ENCODE results near the gene S100A3.

The S100A3 gene

DNA sequence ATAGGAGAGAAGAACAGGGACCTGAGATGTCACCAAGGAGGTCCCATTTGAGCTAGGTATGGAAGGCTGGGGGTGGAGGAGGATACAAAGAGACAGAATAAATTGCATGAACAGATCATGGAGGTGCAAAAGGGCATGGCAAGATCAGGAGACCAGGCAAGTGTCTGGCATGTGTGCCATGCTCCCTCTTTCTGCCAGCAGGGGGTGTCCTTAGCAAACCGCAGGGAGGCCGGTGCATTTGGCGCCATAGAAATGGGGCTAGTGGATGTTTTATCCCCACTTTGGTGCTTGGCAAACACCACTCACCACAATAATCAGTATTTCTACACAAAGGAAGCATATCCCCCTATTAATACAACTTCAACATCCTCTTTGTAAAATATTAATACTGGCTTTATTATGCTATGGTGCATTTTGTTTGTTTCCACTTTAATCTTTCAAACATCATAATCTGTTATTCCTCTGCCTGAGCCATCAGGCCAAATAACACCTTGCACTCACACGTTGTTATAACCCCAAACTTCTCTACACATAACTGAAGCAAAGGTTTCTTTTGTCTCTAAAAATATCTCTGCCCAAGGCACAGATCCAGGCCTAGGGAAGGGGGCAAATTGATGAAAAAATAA is 39.2 kb downstream of the S100A3 start:
- no peak for DNase-seq (ENCODE audit: low read depth)

DNA sequence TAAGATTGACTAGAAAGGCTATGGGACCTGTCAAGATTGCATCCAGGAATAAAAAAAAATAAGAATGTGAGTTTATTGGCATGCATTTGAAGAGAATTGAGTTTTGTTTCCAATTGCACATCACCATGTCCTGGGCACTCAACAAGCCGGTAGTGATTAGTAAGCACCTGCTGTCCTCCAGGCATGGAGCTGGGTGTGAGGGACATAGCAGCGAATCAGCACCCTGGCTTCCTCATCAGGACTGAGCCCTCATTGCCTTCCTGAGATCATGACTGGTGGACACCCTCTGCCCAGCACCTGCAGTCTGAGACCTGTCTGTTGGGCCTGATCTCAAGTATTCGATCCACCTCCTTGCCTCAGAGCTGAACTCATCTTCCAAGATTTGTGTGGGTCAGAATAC is 40.0 kb downstream of the S100A3 start:
- DNase-seq (ENCODE audit: low read depth): no peak

DNA sequence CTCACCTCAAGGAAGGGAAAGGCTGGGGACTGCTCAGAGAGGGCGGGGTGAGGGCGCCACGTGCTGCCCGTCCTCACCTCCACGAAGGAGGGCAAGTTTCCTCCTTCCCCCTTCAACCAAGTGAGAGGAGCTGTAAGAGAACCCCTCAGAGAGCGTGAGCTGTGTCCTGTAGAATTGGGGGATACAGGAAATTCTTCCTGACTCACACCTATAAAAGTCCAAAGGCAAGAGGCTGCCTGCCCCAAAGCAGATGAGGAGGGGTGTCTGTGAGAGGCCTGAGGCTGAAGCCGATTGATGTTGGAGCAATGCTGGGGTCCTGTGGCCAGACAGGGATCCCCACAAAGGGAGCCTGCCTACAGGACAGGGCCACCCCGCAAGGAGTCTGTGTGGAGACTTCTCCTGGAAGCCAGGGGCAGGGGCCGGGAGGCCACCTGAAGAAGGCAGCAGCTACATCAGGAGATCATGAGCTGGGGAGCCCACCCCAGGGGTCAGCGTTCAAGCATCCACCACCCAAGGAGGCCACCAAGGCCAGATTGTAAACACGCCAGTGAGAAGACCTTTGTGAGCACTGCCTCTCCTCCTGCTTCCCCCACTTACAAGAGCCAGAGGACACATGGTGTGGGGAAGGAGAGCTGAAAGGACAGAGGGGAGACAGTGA is 41.0 kb downstream of the S100A3 start:
- no peak for DNase-seq (ENCODE audit: low read depth)

DNA sequence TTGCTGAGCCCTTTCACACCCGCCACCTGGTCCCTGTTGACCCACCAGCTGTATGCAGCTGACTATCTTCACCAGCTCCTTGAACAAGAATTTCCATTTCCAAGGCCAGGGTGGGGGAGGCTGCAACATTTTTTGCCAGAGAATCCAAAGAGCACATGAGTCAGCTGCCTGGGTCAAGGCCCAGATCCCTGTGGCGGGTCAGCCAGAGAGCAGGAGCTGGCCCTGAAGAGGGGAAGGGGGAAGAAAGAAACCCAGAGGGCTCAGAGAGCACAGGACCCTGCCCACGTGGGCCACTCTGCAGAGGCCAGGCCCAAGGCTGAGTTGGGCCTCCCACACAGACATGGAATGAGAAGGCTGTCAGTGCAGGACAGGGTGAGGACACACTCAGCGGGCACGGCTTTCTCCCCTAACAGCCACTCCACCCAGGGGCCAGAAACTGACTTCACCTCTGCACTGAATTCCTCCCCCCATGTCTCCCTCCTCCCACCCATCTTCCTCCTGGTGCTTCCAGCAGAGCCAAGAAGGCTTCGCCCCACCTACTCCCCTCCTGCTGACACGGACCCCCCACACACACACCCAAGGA is 42.1 kb downstream of the S100A3 start:
- no peak for DNase-seq (ENCODE audit: low read depth)

DNA sequence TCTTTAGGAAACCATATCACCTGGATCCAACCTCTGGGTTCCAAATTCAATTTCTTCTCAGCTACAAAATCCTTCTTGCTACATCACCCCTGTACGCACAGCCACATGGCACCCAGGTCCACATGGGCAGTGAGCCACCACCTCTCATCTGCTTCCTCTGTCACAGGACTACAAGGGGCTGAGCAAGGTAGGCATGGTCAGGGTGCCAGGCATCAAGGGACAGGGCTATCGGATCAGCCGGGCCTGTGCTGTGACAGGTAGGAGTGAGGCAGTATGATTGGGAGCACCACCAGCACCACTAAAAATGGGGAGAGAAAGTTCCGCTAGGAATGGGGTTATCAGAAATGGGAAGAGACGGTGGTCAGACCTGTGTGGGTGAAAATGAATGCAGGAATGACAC is 42.7 kb downstream of the S100A3 start:
- DNase-seq (ENCODE audit: low read depth): no peak

DNA sequence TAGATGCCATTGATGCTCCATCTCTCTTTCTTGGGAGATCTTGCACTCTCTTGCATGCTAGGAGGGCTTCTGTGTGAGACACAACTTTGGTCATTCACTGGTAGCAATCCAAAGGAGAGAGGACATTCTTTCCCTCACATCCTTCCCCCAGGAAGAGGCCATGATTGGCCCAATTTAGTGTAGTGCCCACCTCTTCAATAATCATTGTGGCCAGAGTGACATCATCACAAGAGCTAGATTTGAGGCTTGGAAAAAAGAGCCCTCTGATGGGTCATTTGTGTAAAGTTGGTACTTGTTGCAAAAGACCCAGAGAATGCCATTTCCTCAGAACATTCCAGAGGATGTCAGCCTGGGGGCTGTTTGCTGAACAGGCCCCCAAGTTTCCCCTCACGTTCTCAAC is 43.5 kb downstream of the S100A3 start:
- no peak for DNase-seq (ENCODE audit: low read depth)

DNA sequence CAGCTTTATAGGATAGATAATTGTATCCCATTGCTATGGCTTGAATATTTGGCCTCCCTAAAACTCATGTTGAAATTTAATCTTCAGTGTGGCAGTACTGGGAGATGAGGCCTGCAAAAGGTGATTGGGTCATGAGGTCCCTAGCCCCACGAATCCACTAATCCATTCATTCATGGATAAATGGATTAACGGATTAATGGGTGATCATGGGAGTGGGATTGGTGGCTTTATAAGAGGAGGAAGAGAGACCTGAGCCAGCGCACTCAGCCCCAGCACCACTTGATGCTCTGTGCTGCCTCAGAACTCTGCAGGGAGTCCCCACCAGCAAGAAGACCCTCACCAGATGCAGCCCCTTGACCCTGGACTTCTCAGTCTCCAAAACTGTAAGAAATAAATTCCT is 45.3 kb downstream of the S100A3 start:
- no peak for DNase-seq (ENCODE audit: low read depth)

DNA sequence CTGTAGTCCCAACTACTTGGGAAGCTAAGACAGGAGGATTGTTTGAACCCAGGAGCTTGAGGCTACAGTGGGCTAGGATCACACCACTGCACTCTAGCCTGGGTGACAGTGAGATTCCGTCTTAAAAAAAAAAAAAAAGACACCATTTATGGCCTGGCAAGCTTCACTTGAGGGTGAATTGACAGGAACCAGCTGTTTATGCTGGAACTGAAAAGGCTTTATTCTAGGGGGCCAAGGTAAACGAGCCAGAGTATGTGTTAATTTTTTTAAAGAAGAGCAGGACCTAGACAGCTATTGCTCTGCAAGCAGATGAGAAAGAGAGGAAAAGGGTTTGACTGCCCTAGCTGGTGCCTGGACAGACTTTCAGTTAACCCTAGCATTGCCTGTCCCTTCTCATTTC is 50.3 kb downstream of the S100A3 start:
- no peak for DNase-seq (ENCODE audit: low read depth)

Data from CMK (cell line).